Breast epithelium (tissue), 4 donors: ENCODE measurements around the gene HGD. TPM values are rescaled to one million over a fixed set of nuclear protein-coding genes. Genes with fewer than 3 reads are reported as not detected.

Experiments used
- DNase-seq, 2 donors: peaks; one replicate each; pipeline ENCODE4 v3.0.0-alpha.2; 2019; ENCODE audit warnings: low spot score in 2 of 2
- H3K27ac ChIP-seq, 2 donors: fragments of 200-600 bp; sonication (generic) in 1 of 2; one replicate each; pipeline ENCODE4 v1.5.1; 2016 to 2019; ENCODE audit warnings: mild to moderate bottlenecking in 1 of 2
- H3K27me3 ChIP-seq, 2 donors: fragments of 200-600 bp; sonication (generic) in 1 of 2; one replicate each; pipeline versions ENCODE4 v1.5.1 to v1.6.0; 2017 to 2019; ENCODE audit warnings: control low read depth in 1 of 2, mild to moderate bottlenecking in 1 of 2
- H3K36me3 ChIP-seq: fragments of 200-600 bp; one replicate; pipeline ENCODE4 v1.5.1; 2019
- H3K4me1 ChIP-seq, 2 donors: fragments of 200-600 bp; sonication (generic); one replicate each; pipeline ENCODE4 v1.5.1; 2016 to 2019; ENCODE audit warnings: control low read depth in 1 of 2
- H3K4me3 ChIP-seq, 3 donors: fragments of 200-600 bp; sonication (generic); 1 replicate in 2 of 3; 2 replicates in 1 of 3; pipeline ENCODE4 v1.5.1; 2016 to 2019; ENCODE audit warnings: mild to moderate bottlenecking in 3 of 3, moderate library complexity in 2 of 3
- H3K9me3 ChIP-seq, 2 donors: fragments of 200-600 bp; sonication (generic) in 1 of 2; one replicate each; pipeline ENCODE4 v1.5.1; 2016 to 2019; ENCODE audit warnings: control low read depth in 1 of 2
- POLR2A ChIP-seq: fragments of 450-650 bp; IDR thresholded peaks from one replicate; pipeline ENCODE4 v1.6.1; 2016; ENCODE audit warnings: antibody characterized with exemption, mild to moderate bottlenecking, moderate library complexity
- POLR2AphosphoS5 ChIP-seq, 3 donors: sonication (generic); formaldehyde crosslinking; IDR thresholded peaks; one replicate each; pipeline ENCODE4 v1.6.1; 2017; ENCODE audit warnings: antibody characterized with exemption in 3 of 3
- intact Hi-C: fragments of 100-400 bp; cut with DNase I; formaldehyde crosslinking; loops from one replicate; pipeline ENCODE4 v1.15.1; 2023; ENCODE audit warnings: low total_unique reads
- total RNA-seq, 3 donors: library from RNA; depleted of rRNA; stranded (reverse); fragments of >200 nt; gene quantifications; one replicate each; pipeline ENCODE4 v1.1.0, GENCODE V29; 2016
- TF ChIP-seq, protein P1 (sequence below), 3 donors: fragments of 450-650 bp; IDR thresholded peaks; one replicate each; pipeline ENCODE4 v1.5.1; 2016 to 2017; ENCODE audit warnings: antibody characterized with exemption in 3 of 3, mild to moderate bottlenecking in 3 of 3, moderate library complexity in 3 of 3

Gene HGD
- total RNA-seq, 3 donors from 2014 or later, result 5.1 to 25.9 TPM; not detected in 1

DNA sequence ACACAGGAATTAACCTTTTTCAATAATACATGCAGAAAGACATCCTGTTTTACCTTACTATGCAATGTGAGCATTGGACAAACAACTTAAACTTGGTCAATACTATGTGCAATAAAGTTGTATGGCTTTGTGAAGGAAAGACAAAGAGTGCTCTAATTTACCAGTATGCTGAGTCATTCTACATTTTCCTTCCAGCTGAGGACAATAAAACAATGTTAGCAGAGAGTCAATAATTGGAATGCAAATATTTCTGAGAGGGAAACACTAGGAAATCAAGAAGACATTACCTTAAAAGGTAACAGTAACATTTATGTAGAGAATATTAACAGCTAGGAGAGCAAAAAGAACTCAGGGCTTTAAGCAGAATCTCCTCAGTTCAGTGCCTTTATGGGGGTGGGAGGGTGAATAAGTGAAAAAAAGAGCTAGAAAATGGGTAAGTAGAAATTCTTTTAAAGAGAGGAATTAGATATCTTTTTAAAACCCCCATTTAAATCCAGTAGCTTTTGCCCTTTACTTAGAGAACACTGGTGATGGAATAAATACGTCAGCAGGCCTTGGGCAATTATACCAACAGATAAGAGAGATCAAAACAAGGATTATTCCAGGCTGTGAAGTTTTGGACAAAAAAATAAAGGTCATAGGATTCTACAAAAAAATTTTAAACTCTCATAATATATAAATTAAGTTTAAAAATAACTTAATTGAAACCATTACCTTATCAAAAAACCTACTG is 11.6 kb upstream of the HGD start:
- no peak for DNase-seq
- Histone ChIP-seq H3K4me1 (no peaks in the 10 kb centered on the region), H3K4me3 (no peak overlapping the region), H3K27ac (no peak overlapping the region), H3K36me3 (no peaks in the 10 kb centered on the region), H3K27me3 (no peaks in the 10 kb centered on the region), H3K9me3 (no peaks in the 10 kb centered on the region)
- intact Hi-C loops, result no loop called here
- TF ChIP-seq POLR2AphosphoS5 (IDR thresholded peaks at IDR 0.05), result no peak

DNA sequence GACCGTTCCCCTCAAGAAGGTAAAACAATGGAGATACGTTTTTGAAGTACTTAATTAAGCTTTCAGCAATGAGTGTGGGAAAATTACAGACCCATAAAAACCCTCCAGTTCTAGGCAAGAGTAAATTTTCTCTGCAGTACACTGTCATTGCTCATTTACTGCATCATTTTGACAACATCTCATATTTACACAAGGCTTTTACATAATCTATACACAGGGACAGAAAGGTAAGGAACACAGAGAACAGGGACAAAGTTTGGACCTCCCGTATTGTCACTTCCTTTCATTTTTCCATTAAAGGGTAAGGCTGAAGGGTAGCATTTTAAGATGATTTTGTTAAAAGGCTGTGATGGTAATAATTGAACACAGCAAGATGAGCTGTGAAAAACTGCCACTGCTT is 7.4 kb upstream of the HGD start:
- no peak overlapping the region for H3K4me3 ChIP-seq
- no peaks in the 10 kb centered on the region for H3K4me1 ChIP-seq
- H3K27me3 ChIP-seq, result no peaks in the 10 kb centered on the region
- intact Hi-C loops, result no loop called here
- H3K9me3 ChIP-seq, result no peaks in the 10 kb centered on the region
- TF ChIP-seq POLR2AphosphoS5 (IDR thresholded peaks at IDR 0.05) (no peak), POLR2A (no peak)
- TF ChIP-seq, protein P1, sequence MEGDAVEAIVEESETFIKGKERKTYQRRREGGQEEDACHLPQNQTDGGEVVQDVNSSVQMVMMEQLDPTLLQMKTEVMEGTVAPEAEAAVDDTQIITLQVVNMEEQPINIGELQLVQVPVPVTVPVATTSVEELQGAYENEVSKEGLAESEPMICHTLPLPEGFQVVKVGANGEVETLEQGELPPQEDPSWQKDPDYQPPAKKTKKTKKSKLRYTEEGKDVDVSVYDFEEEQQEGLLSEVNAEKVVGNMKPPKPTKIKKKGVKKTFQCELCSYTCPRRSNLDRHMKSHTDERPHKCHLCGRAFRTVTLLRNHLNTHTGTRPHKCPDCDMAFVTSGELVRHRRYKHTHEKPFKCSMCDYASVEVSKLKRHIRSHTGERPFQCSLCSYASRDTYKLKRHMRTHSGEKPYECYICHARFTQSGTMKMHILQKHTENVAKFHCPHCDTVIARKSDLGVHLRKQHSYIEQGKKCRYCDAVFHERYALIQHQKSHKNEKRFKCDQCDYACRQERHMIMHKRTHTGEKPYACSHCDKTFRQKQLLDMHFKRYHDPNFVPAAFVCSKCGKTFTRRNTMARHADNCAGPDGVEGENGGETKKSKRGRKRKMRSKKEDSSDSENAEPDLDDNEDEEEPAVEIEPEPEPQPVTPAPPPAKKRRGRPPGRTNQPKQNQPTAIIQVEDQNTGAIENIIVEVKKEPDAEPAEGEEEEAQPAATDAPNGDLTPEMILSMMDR (IDR thresholded peaks at IDR 0.05), result no peak
- DNase-seq, result no peak
- no peak overlapping the region for H3K27ac ChIP-seq
- no peaks in the 10 kb centered on the region for H3K36me3 ChIP-seq

DNA sequence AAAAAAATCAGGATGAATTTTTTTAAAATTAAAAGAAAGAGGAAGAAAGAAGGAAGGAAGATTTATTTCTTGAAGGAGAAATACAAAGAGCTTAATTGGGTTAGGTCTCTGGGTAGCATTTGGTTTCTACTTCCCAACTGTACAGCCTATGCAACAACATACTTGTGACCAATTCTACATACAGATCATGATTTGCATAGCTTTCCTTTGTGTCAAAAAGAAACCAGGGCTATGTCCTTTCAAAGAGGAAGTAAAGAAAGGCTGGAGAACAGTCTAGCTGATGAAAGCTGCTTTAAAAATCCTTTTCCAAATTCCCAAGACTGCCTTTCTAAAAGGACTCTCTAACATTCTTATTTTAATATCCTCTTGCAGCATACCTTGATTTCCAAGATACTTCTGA is 6.1 kb upstream of the HGD start:
- intact Hi-C loops, result no loop called here
- Histone ChIP-seq H3K9me3 (no peaks in the 10 kb centered on the region), H3K27ac (no peak overlapping the region), H3K36me3 (no peaks in the 10 kb centered on the region), H3K4me1 (no peaks in the 10 kb centered on the region), H3K27me3 (no peaks in the 10 kb centered on the region), H3K4me3 (no peak overlapping the region)
- TF ChIP-seq POLR2A (no peak), POLR2AphosphoS5 (IDR thresholded peaks at IDR 0.05) (no peak)
- TF ChIP-seq, protein P1 (IDR thresholded peaks at IDR 0.05), result no peak
- DNase-seq, result no peak

DNA sequence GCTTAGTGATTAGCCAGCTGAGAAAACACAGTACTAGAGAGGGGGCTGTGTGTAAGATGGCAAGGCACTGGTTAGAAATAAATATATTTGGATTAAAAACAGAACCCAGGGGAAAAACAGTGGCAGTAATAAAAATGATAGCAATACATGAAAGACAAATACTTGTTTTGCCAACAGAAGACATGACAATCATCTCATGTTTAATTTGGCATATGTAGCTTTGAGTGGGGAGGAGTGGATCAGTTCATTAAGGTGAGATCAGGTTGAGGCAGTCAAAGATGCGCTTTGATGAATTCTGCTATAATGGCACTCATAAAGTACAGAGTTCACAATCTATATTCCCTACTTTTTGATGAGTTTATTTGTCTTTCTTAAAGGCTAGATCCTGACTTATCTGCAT is 3.4 kb upstream of the HGD start:
- intact Hi-C loops, result no loop called here
- no peaks in the 10 kb centered on the region for H3K36me3 ChIP-seq
- no peaks in the 10 kb centered on the region for H3K27me3 ChIP-seq
- H3K4me1 ChIP-seq, result no peaks in the 10 kb centered on the region
- no peak overlapping the region for H3K27ac ChIP-seq
- H3K9me3 ChIP-seq, result no peaks in the 10 kb centered on the region
- H3K4me3 ChIP-seq, result no peak overlapping the region
- no peak for DNase-seq
- TF ChIP-seq, protein P1 (IDR thresholded peaks at IDR 0.05), result no peak
- TF ChIP-seq POLR2AphosphoS5 (IDR thresholded peaks at IDR 0.05), result no peak
- TF ChIP-seq POLR2A, result no peak

DNA sequence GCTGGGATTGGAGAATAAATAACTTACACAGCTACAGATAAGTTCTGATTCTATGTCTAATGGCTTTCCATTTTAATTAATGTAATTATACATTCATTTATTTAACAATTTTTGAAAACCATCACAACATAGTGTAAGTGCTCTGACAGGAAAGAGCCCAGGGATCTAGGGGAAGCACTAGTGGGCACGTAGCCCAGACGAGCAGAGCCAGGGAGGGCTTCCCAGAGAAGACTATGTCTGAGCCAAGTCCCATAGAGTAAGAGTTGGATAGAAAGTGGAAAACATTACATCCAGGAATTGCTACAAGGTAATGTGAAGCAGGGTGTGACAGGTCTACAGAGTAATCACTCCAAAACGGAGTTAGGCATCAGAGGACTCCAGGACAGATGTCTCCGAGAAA is 2.9 kb upstream of the HGD start:
- Histone ChIP-seq H3K27me3 (no peaks in the 10 kb centered on the region), H3K4me1 (no peaks in the 10 kb centered on the region), H3K27ac (no peak overlapping the region), H3K36me3 (no peaks in the 10 kb centered on the region), H3K9me3 (no peaks in the 10 kb centered on the region), H3K4me3 (no peak overlapping the region)
- intact Hi-C loops, result no loop called here
- DNase-seq, result no peak
- TF ChIP-seq POLR2A, result no peak

DNA sequence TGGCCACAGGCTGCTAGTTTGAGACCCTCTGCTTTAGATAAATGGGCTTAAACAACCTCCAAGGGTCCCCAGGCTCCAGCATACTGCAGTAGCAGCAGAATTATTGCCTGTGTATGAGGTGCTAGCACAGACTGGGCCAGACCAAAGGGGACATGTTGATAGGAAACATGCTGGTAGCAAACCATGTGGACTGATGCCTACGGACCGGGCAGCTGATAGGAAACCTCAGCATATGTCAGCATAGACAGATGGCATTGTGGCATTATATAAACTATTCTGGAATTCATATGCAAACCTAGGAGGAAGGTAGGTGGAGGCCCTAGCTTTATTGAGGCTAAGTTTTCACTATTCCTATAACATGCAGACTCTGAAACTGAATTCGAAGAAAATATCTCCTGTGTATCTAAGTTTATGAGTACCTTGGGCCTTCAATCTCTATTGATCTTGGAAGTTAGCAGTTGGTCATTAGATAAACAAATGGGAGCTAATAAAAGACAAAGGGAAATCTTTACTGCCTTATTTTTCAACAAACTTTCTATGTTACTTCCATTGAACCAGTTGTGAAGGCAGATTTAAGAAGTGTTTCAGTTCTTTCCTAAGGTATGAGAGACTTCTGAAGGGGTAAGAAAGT is 1.7 kb upstream of the HGD start:
- Histone ChIP-seq H3K27ac (no peak overlapping the region), H3K9me3 (no peaks in the 10 kb centered on the region), H3K4me3 (no peak overlapping the region), H3K27me3 (no peaks in the 10 kb centered on the region), H3K36me3 (no peaks in the 10 kb centered on the region), H3K4me1 (peaks cover 0 to under 1% of the 10 kb centered on the region in 2 donors)
- DNase-seq, result no peak
- intact Hi-C loops, result no loop called here
- no peak for TF ChIP-seq POLR2A
- TF ChIP-seq, protein P1 (IDR thresholded peaks at IDR 0.05), result no peak
